Calu3 (cell line): ENCODE results near the gene ENOPH1. TPM values are rescaled to one million over a fixed set of nuclear protein-coding genes. Genes with fewer than 3 reads are reported as not detected.

Source experiments
- BruUV-seq: library from RNA; stranded (reverse); fragments of 400-500 nt; replicated peaks from 2 replicates; lab custom pipeline; 2021; lab: Mats Ljungman, UMichigan
- CTCF ChIA-PET: fragments of 300-600 bp; sonication (Branson Sonifier 250); formaldehyde crosslinking; loops from one replicate; lab custom pipeline; 2022; ENCODE audit warnings: antibody characterized with exemption; lab: Charles Lee
- DNase-seq: peaks from one replicate; pipeline ENCODE4 v3.0.0; 2022
- H3K27ac Mint-ChIP-seq: one replicate; pipeline ENCODE4 v1.8.0; 2022; ENCODE audit warnings: mixed read lengths; ENCODE audit not compliant: unreplicated experiment
- H3K27me3 Mint-ChIP-seq: one replicate; pipeline ENCODE4 v1.8.0; 2022; ENCODE audit warnings: mixed read lengths; ENCODE audit not compliant: unreplicated experiment
- H3K36me3 Mint-ChIP-seq: one replicate; pipeline ENCODE4 v1.8.0; 2022; ENCODE audit warnings: mild to moderate bottlenecking, moderate library complexity, mixed read lengths; ENCODE audit not compliant: insufficient read depth, unreplicated experiment
- H3K4me1 Mint-ChIP-seq: one replicate; pipeline ENCODE4 v1.8.0; 2022; ENCODE audit warnings: mild to moderate bottlenecking, low read depth, mixed read lengths; ENCODE audit not compliant: unreplicated experiment
- H3K4me3 Mint-ChIP-seq: one replicate; pipeline ENCODE4 v1.8.0; 2022; ENCODE audit warnings: mild to moderate bottlenecking, low read depth, moderate library complexity, mixed read lengths; ENCODE audit not compliant: unreplicated experiment
- H3K9me3 Mint-ChIP-seq: one replicate; pipeline ENCODE4 v1.8.0; 2022; ENCODE audit warnings: low read depth, mixed read lengths; ENCODE audit not compliant: unreplicated experiment
- intact Hi-C: fragments of 100-400 bp; cut with micrococcal nuclease; formaldehyde crosslinking; loops from one replicate; pipeline ENCODE4 v1.10.0; 2022; ENCODE audit not compliant: unreplicated experiment
- total RNA-seq: library from RNA; stranded (reverse); gene quantifications from 2 replicates; pipeline ENCODE4 v1.2.3, GENCODE V29; 2022
- TF ChIP-seq, protein P1 (sequence below): fragments of 200-600 bp; IDR thresholded peaks from one replicate; pipeline ENCODE4 v1.8.0; 2022; ENCODE audit warnings: antibody characterized with exemption; ENCODE audit not compliant: unreplicated experiment

ENOPH1 gene
- total RNA-seq, 1 experiment from 2014 or later: 43.6 TPM

DNA sequence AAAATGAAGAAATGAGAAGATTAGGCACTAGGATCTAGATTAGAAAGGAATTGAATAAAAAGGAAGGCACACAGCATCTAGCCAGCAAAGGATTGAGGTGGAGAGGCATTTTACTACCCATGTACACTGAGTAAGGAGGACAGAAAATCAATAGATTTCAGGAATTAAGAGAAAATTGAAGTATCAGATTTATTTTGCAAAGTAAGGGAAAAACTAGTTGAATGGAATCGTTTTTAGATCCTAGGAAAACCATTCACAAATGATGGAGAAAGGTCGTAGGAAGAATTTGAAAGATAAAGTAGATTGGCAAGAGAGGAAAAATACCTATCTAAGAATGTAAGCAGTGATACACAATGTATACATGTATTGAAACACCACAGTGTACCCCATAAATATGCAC, 31.3 kb downstream of the ENOPH1 start:
- Mint-ChIP-seq H3K27me3 (no peaks in the 10 kb centered on the region), H3K27ac (no peak overlapping the region), H3K9me3 (no peaks in the 10 kb centered on the region), H3K4me3 (no peak overlapping the region), H3K36me3 (peaks cover 18% of the 10 kb centered on the region), H3K4me1 (no peaks in the 10 kb centered on the region)
- intact Hi-C loops: loop anchor here (5.0 to 10.0 kb wide), 2 partner anchors 273 to 341 kb away; no protein-coding TSS in a partner anchor
- no peak for DNase-seq
- TF ChIP-seq, protein P1, sequence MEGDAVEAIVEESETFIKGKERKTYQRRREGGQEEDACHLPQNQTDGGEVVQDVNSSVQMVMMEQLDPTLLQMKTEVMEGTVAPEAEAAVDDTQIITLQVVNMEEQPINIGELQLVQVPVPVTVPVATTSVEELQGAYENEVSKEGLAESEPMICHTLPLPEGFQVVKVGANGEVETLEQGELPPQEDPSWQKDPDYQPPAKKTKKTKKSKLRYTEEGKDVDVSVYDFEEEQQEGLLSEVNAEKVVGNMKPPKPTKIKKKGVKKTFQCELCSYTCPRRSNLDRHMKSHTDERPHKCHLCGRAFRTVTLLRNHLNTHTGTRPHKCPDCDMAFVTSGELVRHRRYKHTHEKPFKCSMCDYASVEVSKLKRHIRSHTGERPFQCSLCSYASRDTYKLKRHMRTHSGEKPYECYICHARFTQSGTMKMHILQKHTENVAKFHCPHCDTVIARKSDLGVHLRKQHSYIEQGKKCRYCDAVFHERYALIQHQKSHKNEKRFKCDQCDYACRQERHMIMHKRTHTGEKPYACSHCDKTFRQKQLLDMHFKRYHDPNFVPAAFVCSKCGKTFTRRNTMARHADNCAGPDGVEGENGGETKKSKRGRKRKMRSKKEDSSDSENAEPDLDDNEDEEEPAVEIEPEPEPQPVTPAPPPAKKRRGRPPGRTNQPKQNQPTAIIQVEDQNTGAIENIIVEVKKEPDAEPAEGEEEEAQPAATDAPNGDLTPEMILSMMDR: no peak
- CTCF ChIA-PET: interaction anchor here (1.1 kb wide), 2 partner anchors 277 to 323 kb away, joined by 5 to 6 read pairs; no protein-coding TSS in a partner anchor
- BruUV-seq: no TSS peak

DNA sequence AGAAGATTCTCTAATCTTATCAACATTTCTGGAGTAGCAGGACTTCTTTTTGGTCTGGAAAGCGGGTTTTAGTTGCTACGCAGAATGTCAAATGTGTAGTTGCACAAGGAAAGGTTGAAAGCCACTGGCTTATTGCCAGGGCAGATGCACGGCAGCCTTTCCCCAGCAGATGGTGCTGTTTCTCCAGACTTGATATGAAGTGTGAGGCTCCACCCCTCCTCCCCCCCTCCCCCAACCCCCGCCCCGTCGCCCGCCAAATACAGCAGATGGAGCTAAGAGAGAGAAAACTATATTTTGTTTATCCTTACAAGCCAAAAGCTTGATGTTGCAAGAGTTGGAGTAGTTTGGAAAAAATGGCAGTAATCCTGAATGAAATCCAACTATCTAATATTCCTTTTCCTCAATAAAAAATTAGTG, 32.0 kb downstream of the ENOPH1 start:
- no peak overlapping the region for H3K4me3 Mint-ChIP-seq
- no peaks in the 10 kb centered on the region for H3K4me1 Mint-ChIP-seq
- no peak overlapping the region for H3K27ac Mint-ChIP-seq
- TF ChIP-seq, protein P1: peak; percentile 71
- peak; percentile 79 for DNase-seq
- BruUV-seq: no TSS peak
- CTCF ChIA-PET: interaction anchor here (0.6 to 1.1 kb wide), 8 partner anchors 23 to 854 kb away, joined by 3 to 6 read pairs (median 3); no protein-coding TSS in a partner anchor
- no peaks in the 10 kb centered on the region for H3K27me3 Mint-ChIP-seq
- H3K9me3 Mint-ChIP-seq: no peaks in the 10 kb centered on the region
- H3K36me3 Mint-ChIP-seq: peaks cover 15% of the 10 kb centered on the region
- intact Hi-C loops: loop anchor here (5.0 to 10.0 kb wide), 2 partner anchors 272 to 340 kb away; no protein-coding TSS in a partner anchor

DNA sequence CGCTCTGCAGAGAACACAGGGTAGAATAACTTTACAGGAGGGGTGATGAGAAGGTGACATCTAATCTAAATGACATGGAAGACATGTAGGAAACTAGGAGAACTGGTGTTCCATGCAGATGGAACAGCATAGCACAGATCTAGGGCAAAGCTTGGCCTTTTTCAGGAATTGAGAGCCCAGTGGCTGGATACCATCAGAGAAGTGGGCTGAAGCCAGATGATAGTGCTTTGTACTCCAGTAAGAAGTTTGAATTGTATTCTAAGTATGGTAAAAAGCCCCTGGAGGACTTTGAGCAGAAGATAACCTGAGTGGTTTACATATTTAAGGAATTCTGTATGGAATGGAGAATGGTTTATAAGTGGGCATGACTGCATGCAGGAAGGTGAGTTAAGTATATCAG, 32.8 kb downstream of the ENOPH1 start:
- intact Hi-C loops: loop anchor here (5.0 to 10.0 kb wide), 2 partner anchors 272 to 339 kb away; no protein-coding TSS in a partner anchor
- peak overlapping the region; percentile 14 for H3K4me3 Mint-ChIP-seq
- BruUV-seq: no TSS peak
- peaks cover 7% of the 10 kb centered on the region for H3K36me3 Mint-ChIP-seq
- no peaks in the 10 kb centered on the region for H3K27me3 Mint-ChIP-seq
- no peaks in the 10 kb centered on the region for H3K4me1 Mint-ChIP-seq
- DNase-seq: no peak
- H3K27ac Mint-ChIP-seq: no peak overlapping the region
- TF ChIP-seq, protein P1: no peak
- CTCF ChIA-PET: interaction anchor here (1.1 kb wide), 1 partner anchor 248 kb away, joined by 3 read pairs; no protein-coding TSS in a partner anchor
- H3K9me3 Mint-ChIP-seq: no peaks in the 10 kb centered on the region

GRCh38 chr4:82467471-82467870, 37.1 kb downstream of the ENOPH1 start:
- CTCF ChIA-PET: no interaction called here
- Mint-ChIP-seq H3K4me3 (no peak overlapping the region), H3K36me3 (peaks cover 7% of the 10 kb centered on the region), H3K27ac (no peak overlapping the region), H3K9me3 (no peaks in the 10 kb centered on the region), H3K4me1 (no peaks in the 10 kb centered on the region), H3K27me3 (no peaks in the 10 kb centered on the region)
- TF ChIP-seq, protein P1: no peak
- DNase-seq: no peak
- intact Hi-C loops: loop anchor here (10.0 kb wide), 1 partner anchor 267 kb away; no protein-coding TSS in a partner anchor
- BruUV-seq: no TSS peak
